Stimulated activated CD4-positive, alpha-beta T cell treated with anti-CD3 and anti-CD28 coated beads, Interleukin-4, amount 100 ng/mL, for 48 hours (primary cell): ENCODE data around the gene ESRRB.

Source experiments
- DNase-seq, 2 donors: peaks; one replicate each; pipeline ENCODE4 v3.0.0-alpha.2; 2020; ENCODE audit warnings: low read depth in 2 of 2

Gene ESRRB

DNA sequence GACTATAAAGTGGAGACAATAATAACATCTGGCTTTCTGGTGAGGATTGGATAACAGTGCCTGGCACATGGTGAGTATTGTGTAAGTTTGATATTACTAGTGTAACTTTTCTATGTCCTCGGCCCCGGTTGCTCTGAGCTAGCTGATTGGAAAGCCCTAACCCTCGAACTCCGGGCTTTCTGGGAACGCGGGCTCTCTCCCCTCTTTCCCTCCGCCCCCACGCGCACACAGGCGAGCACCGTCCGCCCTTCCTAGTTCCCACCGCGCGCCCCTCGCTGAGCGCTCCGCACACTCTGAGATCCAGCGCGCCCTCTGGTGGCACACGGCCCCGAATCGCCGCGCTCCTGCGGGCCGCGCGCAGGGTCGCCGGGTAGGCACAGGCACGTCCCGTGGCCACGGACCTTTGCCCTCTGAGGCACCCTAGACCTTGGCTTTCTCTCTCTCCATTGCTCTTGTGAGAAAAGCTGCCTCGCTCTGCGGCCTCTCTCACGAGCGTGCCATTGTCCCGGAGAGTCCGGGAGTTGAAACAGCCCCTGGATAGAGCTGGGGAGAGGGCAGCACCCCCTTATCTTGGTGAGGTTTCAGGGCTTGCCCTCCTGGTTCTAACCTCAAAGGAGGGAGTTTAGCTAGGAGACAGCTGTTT, 23.2 kb upstream of the ESRRB start:
- peak; percentile 36 to 53 for DNase-seq

DNA sequence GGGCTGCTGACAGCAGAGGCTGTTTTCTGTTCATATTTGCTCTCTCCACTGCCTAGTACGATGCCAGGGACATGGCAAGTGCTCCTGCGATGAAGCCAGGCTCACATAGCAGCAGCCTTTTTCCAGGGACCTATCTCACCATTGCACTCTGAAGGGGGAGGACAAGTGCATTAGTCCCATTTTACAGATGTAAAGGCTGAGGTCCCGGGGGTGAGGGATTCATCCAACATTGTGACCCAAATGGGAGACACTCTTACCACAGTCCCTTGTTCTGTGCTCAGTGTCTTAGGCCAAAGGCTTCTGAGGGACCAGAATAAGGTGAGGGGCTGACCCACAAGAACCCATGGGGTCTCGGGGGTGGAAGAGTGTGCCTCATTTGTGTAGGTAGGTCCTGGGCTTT, 21.6 kb upstream of the ESRRB start:
- no peak for DNase-seq

DNA sequence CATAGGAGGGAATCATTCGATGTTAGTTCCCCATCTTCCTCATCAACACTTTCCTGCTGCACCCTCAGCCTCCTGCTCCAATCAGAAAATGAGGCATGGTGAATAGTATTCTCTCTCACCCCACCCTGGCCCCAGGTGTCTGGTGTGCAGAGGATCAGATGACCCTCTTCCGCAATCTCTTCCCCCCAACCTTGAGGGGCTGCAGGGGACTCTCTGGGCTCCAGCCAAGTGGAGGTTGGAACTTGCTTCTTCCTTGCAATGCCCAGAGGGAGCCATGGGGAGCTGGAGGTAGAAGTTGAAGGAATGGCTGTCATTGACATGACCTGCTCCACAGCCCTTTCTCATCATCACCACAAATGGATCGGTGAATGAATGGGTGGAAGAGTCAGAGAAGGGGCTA, 20.2 kb upstream of the ESRRB start:
- no peak for DNase-seq

GRCh38 chr14:76371066-76371465, 4.9 kb upstream of the ESRRB start:
- DNase-seq, result no peak

DNA sequence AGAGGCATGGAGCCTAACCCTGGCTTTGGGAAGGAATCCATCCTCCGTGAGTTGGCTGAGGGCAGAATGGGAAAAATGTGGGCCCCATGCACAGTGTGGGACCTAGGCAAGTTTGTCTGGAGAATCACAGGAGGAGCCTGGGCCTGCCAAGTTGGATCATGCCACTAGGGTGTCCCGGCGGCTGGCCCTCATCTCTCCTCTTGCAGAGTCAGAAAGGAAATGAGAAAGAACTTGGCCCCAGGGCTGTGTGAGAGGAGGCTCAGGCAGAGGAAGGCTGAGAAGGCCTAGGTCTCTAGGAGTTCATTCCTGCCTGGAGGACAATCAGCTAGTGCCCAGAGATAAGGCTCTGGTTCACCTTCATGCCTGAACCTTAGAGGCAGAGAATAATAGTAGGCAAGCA, 2.5 kb upstream of the ESRRB start:
- no peak for DNase-seq

DNA sequence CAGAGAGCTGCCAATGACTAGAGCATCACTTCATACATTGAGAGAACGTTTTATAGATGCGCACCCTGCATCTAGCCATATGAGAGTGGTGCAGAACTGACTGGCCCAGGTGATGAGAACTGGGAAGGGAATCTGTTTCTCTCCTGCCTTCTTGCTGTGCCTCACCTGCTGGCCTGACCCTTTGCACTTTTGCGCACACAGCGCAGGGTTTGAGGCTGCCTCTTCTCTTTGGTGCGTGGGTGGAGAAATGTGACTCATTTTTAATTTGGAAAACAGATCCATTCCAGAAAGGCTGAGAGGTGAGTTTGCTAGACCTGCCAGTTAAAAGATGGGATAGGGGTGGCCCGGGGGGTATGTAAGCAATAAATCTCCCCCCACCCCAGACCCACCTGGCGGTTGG, 453 bp upstream of the ESRRB start:
- no peak for DNase-seq

- no peak for DNase-seq
Observed at GRCh38 chr14:76376409-76376877, 506 bp downstream of the ESRRB start.

GRCh38 chr14:76376878-76377734, 1.2 kb downstream of the ESRRB start:
- DNase-seq, result no peak

DNA sequence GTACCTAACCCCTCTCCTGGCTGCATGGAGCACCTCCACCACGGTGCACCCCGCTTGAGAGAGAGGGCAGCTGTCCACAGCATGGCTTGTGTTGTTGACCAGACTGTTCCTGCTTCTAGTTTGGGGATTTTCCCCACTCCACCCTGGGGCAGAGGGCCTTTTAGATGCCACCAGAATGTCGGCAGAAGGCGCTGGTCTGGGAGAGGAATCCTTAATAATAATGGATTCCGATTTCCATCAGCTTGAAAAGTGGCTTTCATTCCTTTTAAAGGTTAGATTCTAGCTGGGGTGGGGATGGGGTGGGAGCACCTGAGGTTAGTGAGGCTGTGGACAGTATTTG, 1.8 kb downstream of the ESRRB start:
- DNase-seq, result no peak

DNA sequence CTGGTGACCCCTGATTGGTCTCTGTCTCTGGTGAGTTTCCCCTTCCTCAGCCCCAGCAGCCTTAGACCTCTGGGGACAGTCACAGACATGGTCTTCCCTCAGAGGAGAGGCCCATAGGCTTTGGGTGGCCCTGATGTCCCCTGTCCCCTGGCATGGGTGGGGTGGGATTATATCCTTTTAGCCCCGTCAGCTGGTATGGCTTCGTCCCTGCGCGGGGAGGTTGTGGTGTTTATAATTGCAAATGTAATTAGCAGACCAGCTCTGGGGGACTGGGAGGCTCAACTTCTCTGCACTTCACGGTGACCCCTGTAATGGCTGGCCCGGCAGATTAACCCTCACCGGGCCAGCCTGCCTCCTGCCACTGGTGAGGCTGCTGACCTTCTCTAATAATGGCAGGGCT, 5.1 kb downstream of the ESRRB start:
- DNase-seq, result no peak

- DNase-seq, result no peak
Observed at GRCh38 chr14:76381817-76382494, 6.0 kb downstream of the ESRRB start.

- no peak for DNase-seq
Observed at GRCh38 chr14:76382495-76382832, 6.5 kb downstream of the ESRRB start.

GRCh38 chr14:76385435-76385834, 9.5 kb downstream of the ESRRB start:
- DNase-seq, result no peak

DNA sequence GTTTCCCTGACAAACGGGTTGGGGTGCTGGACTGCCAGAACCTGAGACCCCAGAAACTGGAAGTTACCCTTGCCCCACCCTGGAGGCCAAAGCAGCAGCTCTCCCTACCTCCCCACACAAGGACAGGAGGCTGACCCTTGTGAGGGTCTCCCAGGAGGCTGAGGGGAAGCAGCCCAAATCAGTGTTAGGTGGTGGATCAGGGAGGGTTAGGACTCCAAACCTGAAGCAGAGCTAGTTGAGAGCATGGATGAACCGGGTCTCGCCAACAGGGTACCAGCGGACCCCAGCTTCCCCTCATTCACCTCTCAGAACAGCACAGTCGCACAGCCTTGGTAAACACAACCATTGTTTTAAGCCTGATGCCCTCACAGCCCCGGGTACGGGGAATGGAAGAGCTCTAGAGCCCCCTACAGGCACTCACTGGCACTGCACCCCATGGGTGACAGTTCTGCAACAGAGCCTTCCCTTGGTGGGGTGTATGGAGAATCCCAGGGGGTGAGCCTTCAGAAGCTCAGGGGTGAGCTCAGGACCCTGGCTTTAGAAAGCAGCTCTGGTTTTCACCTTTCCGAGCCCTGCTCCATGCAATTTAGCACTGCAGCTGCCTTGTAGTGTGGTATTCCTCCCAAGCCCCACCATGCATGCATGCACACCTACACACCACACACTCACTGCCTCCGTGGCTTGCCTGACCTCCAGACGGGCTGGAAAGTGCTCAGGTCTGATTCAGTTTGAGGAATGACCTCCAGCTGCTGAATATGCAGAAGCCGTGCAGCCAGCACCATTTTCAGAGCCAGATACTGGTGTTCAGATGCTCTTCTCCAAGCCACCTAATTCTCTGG, 11.2 kb downstream of the ESRRB start:
- DNase-seq, result peak; percentile 57 to 61

GRCh38 chr14:76389841-76390240, 13.9 kb downstream of the ESRRB start:
- no peak for DNase-seq

DNA sequence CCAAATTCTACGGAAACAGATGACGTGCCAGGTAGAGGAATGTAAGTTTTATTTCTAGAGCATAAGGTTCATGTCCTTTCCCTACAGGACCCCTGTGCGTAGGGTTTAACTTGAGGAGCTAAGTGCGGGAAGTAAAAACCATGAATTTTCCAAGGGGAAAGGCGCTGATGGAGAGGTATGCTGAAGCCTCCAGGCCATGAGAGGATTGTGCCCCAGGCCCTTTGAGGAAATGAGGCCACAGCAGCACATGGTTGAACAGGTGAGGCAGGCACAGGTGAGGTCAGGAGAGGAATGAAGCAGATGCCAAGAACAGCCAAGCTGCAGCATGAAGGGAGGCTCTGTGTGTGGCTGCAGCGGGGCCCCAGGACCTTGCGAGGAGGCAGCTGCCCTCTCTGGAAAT, 14.7 kb downstream of the ESRRB start:
- no peak for DNase-seq

GRCh38 chr14:76391981-76392690, 16.2 kb downstream of the ESRRB start:
- DNase-seq, result no peak

DNA sequence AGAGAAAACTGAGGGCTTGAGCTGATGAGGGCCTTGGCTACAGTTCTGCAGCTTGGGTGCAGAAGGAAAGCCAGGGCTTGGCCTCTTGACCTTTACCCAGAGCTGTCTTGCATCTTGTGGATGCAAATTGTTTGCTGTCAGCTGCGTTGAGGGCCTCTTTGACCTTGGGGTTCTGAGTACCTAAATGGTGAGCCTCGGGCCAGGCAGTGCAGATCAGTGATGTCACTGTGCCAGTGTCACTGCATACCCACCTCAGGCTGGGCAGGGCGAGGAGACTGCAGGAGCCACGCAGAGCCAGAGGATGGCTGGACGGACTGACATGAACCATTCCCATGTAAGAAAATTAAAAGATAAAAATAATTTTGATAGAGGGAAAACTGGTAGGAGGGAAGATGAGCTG, 18.6 kb downstream of the ESRRB start:
- DNase-seq, result no peak

DNA sequence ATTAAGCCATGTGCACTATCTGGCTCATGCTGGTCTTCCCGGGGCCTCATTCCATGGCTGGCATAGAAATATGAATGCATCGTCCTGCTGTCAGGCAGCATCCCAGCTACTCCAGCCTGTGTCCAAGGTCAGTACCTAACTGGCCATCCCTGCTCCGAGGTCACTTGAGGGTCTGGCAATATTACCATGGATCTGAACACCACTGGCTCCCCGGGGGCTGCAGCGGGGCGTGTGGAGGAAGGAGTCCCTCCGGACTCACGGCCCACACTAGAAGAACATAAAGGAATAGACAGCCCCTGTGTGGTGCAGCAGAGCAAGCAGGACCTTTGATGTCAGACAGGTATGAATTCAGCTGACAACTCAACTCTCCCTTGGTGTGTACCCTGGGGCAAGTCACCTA, 19.2 kb downstream of the ESRRB start:
- no peak for DNase-seq

GRCh38 chr14:76396714-76397187, 20.8 kb downstream of the ESRRB start:
- no peak for DNase-seq

GRCh38 chr14:76405627-76406026, 29.7 kb downstream of the ESRRB start:
- no peak for DNase-seq
